ENCODE measurements around the gene TSSK3. TPM values are rescaled to one million over a fixed set of nuclear protein-coding genes. Genes with fewer than 3 reads are reported as not detected.

The TSSK3 gene
- polyA plus RNA-seq, 1 donor (not counting 4 experiments of a cell fraction or from before 2014, with no cell fraction given), result 0.14 TPM

DNA sequence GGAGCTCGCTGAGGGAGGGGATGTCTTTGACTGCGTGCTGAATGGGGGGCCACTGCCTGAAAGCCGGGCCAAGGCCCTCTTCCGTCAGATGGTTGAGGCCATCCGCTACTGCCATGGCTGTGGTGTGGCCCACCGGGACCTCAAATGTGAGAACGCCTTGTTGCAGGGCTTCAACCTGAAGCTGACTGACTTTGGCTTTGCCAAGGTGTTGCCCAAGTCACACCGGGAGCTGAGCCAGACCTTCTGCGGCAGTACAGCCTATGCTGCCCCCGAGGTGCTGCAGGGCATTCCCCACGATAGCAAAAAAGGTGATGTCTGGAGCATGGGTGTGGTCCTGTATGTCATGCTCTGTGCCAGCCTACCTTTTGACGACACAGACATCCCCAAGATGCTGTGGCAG is 1.4 kb downstream of the TSSK3 start:
- FAIRE-seq (no peak), DNase-seq (ENCODE audit: low read depth, low spot score) (no peak)
- H3K79me2 ChIP-seq (ENCODE audit: control insufficient read depth, insufficient read depth, low read length), result no peaks in the 10 kb centered on the region
- no peak overlapping the region for H3K27ac ChIP-seq (ENCODE audit: control insufficient read depth, insufficient read depth, low read length)
- H2AFZ ChIP-seq (ENCODE audit: control insufficient read depth, low read length), result no peak overlapping the region
- no peaks in the 10 kb centered on the region for H3K9me1 ChIP-seq (ENCODE audit: control insufficient read depth, extremely low read depth, insufficient read depth, low read length)
- H3K27me3 ChIP-seq (ENCODE audit: control insufficient read depth, extremely low read depth, insufficient read depth, low read length), result no peaks in the 10 kb centered on the region
- H3K4me1 ChIP-seq (ENCODE audit: control insufficient read depth, extremely low read depth, insufficient read depth, low read length), result no peaks in the 10 kb centered on the region
- H3K4me2 ChIP-seq (ENCODE audit: control insufficient read depth, extremely low read depth, insufficient read depth, low read depth, low read length), result no peak overlapping the region
- peaks cover 19 to 22% of the 10 kb centered on the region in 2 experiments for H3K36me3 ChIP-seq (ENCODE audit: control insufficient read depth in 2 of 2, extremely low read depth in 1 of 2, insufficient read depth in 2 of 2, low read length in 2 of 2)
- no peak overlapping the region for H3K9ac ChIP-seq (ENCODE audit: control insufficient read depth, extremely low read depth, insufficient read depth, low read length)
- H3K9me3 ChIP-seq (ENCODE audit: control insufficient read depth, low read depth, low read length), result no peaks in the 10 kb centered on the region
- dilution Hi-C loops (cut with MboI; ENCODE audit: extremely low pct_ligation_motif_present, low sequenced_read_pairs), result no loop called here
- no peaks in the 10 kb centered on the region for H4K20me1 ChIP-seq (ENCODE audit: control insufficient read depth, extremely low read depth, insufficient read depth, low read length)
- no peak overlapping the region for H3K4me3 ChIP-seq (ENCODE audit: control insufficient read depth in 2 of 3, extremely low read depth in 1 of 3, insufficient read depth in 2 of 3, low read depth in 1 of 3, low read length in 3 of 3)
- no peak for TF ChIP-seq EZH2 (IDR thresholded peaks at IDR 0.05; ENCODE audit: low read length)

DNA sequence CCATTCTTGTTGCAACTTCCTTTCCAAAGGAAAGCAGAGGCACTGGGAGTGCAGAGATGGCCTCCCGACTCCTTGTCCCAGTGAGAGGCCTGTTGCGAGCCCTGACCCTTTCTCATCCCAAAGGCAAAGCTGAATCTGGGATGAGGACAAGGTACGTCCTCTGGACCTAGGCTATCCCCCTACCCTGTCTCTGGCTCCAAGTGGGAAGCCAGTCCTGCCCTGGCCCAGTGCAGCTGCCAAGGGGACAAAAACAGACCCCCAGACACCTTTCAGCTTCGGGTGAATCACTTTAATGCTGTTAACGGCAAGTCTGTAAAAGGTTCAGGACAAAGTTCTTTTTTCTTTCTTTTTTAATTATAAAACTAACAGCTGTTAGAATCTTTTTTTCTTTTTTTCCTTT is 2.5 kb downstream of the TSSK3 start:
- no peak overlapping the region for H2AFZ ChIP-seq (ENCODE audit: control insufficient read depth, low read length)
- TF ChIP-seq EZH2 (IDR thresholded peaks at IDR 0.05; ENCODE audit: low read length), result no peak
- TF ChIP-seq, protein P1, sequence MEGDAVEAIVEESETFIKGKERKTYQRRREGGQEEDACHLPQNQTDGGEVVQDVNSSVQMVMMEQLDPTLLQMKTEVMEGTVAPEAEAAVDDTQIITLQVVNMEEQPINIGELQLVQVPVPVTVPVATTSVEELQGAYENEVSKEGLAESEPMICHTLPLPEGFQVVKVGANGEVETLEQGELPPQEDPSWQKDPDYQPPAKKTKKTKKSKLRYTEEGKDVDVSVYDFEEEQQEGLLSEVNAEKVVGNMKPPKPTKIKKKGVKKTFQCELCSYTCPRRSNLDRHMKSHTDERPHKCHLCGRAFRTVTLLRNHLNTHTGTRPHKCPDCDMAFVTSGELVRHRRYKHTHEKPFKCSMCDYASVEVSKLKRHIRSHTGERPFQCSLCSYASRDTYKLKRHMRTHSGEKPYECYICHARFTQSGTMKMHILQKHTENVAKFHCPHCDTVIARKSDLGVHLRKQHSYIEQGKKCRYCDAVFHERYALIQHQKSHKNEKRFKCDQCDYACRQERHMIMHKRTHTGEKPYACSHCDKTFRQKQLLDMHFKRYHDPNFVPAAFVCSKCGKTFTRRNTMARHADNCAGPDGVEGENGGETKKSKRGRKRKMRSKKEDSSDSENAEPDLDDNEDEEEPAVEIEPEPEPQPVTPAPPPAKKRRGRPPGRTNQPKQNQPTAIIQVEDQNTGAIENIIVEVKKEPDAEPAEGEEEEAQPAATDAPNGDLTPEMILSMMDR (optimal IDR thresholded peaks at IDR 0.05 in 1 of 3, IDR thresholded peaks at IDR 0.05 in 1 of 3, conservative IDR thresholded peaks at IDR 0.05 in 1 of 3; ENCODE audit: extremely low read depth in 1 of 3, insufficient read depth in 2 of 3, low read length in 3 of 3), result no peak
- H3K36me3 ChIP-seq (ENCODE audit: control insufficient read depth in 2 of 2, extremely low read depth in 1 of 2, insufficient read depth in 2 of 2, low read length in 2 of 2), result peaks cover 21 to 28% of the 10 kb centered on the region in 2 experiments
- H3K4me3 ChIP-seq (ENCODE audit: control insufficient read depth in 2 of 3, extremely low read depth in 1 of 3, insufficient read depth in 2 of 3, low read depth in 1 of 3, low read length in 3 of 3), result no peak overlapping the region
- no peaks in the 10 kb centered on the region for H3K9me3 ChIP-seq (ENCODE audit: control insufficient read depth, low read depth, low read length)
- dilution Hi-C loops (cut with MboI; ENCODE audit: extremely low pct_ligation_motif_present, low sequenced_read_pairs), result no loop called here
- no peaks in the 10 kb centered on the region for H4K20me1 ChIP-seq (ENCODE audit: control insufficient read depth, extremely low read depth, insufficient read depth, low read length)
- H3K9me1 ChIP-seq (ENCODE audit: control insufficient read depth, extremely low read depth, insufficient read depth, low read length), result no peaks in the 10 kb centered on the region
- H3K79me2 ChIP-seq (ENCODE audit: control insufficient read depth, insufficient read depth, low read length), result no peaks in the 10 kb centered on the region
- H3K27ac ChIP-seq (ENCODE audit: control insufficient read depth, insufficient read depth, low read length), result no peak overlapping the region
- H3K4me1 ChIP-seq (ENCODE audit: control insufficient read depth, extremely low read depth, insufficient read depth, low read length), result no peaks in the 10 kb centered on the region
- DNase-seq (ENCODE audit: low read depth, low spot score) (no peak), FAIRE-seq (no peak)
- H3K27me3 ChIP-seq (ENCODE audit: control insufficient read depth, extremely low read depth, insufficient read depth, low read length), result no peaks in the 10 kb centered on the region
- no peak overlapping the region for H3K4me2 ChIP-seq (ENCODE audit: control insufficient read depth, extremely low read depth, insufficient read depth, low read depth, low read length)
- no peak overlapping the region for H3K9ac ChIP-seq (ENCODE audit: control insufficient read depth, extremely low read depth, insufficient read depth, low read length)

DNA sequence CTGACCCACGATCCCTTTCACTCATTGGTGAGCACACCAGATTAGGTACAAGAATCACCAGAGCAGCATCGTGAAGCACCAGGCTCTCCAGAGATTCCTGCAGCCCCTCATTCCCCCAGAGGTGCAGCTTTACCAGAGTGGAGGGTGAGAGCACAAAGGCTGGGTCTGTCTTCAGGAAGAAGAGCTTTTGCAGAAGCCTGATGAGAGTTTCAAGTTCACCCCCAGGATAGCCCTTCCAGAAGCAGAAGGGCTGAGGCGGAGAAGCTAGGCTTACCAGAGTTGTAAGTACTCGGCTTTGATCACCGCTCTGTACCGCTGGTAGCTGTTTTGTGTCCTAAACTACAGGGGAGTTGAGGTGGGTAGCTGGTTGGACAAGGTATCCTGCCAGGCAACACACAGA is 3.1 kb downstream of the TSSK3 start:
- no peak for TF ChIP-seq EZH2 (IDR thresholded peaks at IDR 0.05; ENCODE audit: low read length)
- TF ChIP-seq, protein P1 (optimal IDR thresholded peaks at IDR 0.05 in 1 of 3, IDR thresholded peaks at IDR 0.05 in 1 of 3, conservative IDR thresholded peaks at IDR 0.05 in 1 of 3; ENCODE audit: extremely low read depth in 1 of 3, insufficient read depth in 2 of 3, low read length in 3 of 3), result no peak
- Histone ChIP-seq H3K4me1 (ENCODE audit: control insufficient read depth, extremely low read depth, insufficient read depth, low read length) (no peaks in the 10 kb centered on the region), H4K20me1 (ENCODE audit: control insufficient read depth, extremely low read depth, insufficient read depth, low read length) (no peaks in the 10 kb centered on the region), H3K9me1 (ENCODE audit: control insufficient read depth, extremely low read depth, insufficient read depth, low read length) (no peaks in the 10 kb centered on the region), H3K9me3 (ENCODE audit: control insufficient read depth, low read depth, low read length) (no peaks in the 10 kb centered on the region), H3K9ac (ENCODE audit: control insufficient read depth, extremely low read depth, insufficient read depth, low read length) (no peak overlapping the region), H3K4me2 (ENCODE audit: control insufficient read depth, extremely low read depth, insufficient read depth, low read depth, low read length) (no peak overlapping the region), H3K27me3 (ENCODE audit: control insufficient read depth, extremely low read depth, insufficient read depth, low read length) (no peaks in the 10 kb centered on the region), H2AFZ (ENCODE audit: control insufficient read depth, low read length) (no peak overlapping the region), H3K79me2 (ENCODE audit: control insufficient read depth, insufficient read depth, low read length) (no peaks in the 10 kb centered on the region), H3K4me3 (ENCODE audit: control insufficient read depth in 2 of 3, extremely low read depth in 1 of 3, insufficient read depth in 2 of 3, low read depth in 1 of 3, low read length in 3 of 3) (no peak overlapping the region), H3K27ac (ENCODE audit: control insufficient read depth, insufficient read depth, low read length) (no peak overlapping the region), H3K36me3 (ENCODE audit: control insufficient read depth in 2 of 2, extremely low read depth in 1 of 2, insufficient read depth in 2 of 2, low read length in 2 of 2) (peaks cover 21 to 28% of the 10 kb centered on the region in 2 experiments)
- DNase-seq (ENCODE audit: low read depth, low spot score), result no peak
- dilution Hi-C loops (cut with MboI; ENCODE audit: extremely low pct_ligation_motif_present, low sequenced_read_pairs), result no loop called here
- no peak for FAIRE-seq

Data from keratinocyte (primary cell).